DOHH2 (cell line): ENCODE data around the gene PCDHGA10.

Experiments used
- H3F3A ChIP-seq: fragments of 200-600 bp; sonication (generic), shearing (Covaris generic); 2 replicates; pipeline ENCODE4 v1.6.0; 2016; ENCODE audit warnings: antibody characterized with exemption, mild to moderate bottlenecking; ENCODE audit not compliant: control insufficient read depth, insufficient read depth
- H3K27ac ChIP-seq: fragments of 200-600 bp; sonication (generic); 2 replicates; pipeline ENCODE4 v1.5.1; 2014; ENCODE audit warnings: low read depth, mild to moderate bottlenecking, low read length, moderate library complexity
- H3K27me3 ChIP-seq: fragments of 200-600 bp; sonication (generic); 2 replicates; pipeline ENCODE4 v1.6.1; 2014; ENCODE audit warnings: mild to moderate bottlenecking, low read length, mixed read lengths; ENCODE audit not compliant: control insufficient read depth
- H3K36me3 ChIP-seq: fragments of 200-600 bp; sonication (generic); 2 replicates; pipeline ENCODE4 v1.6.1; 2014; ENCODE audit warnings: mild to moderate bottlenecking, low read length, moderate library complexity, mixed read lengths; ENCODE audit not compliant: control insufficient read depth
- H3K4me1 ChIP-seq: fragments of 200-600 bp; sonication (generic); 2 replicates; pipeline ENCODE4 v1.6.1; 2014; ENCODE audit warnings: mild to moderate bottlenecking, low read length, mixed read lengths; ENCODE audit not compliant: control insufficient read depth
- H3K4me2 ChIP-seq: fragments of 200-600 bp; sonication (generic); 2 replicates; pipeline ENCODE4 v1.6.0; 2014; ENCODE audit warnings: mild to moderate bottlenecking, low read length, moderate library complexity
- H3K4me3 ChIP-seq: fragments of 200-600 bp; sonication (generic); 2 replicates; pipeline ENCODE4 v1.5.1; 2014; ENCODE audit warnings: mild to moderate bottlenecking, low read length, mixed read lengths
- H3K79me2 ChIP-seq: fragments of 200-600 bp; sonication (generic); 2 replicates; pipeline ENCODE4 v1.6.1; 2014; ENCODE audit warnings: mild to moderate bottlenecking, low read length, mixed read lengths; ENCODE audit not compliant: control insufficient read depth
- H3K9me2 ChIP-seq: fragments of 200-600 bp; sonication (generic); replicated peaks from 2 replicates; pipeline ENCODE4 v1.6.1; 2014; ENCODE audit warnings: mild to moderate bottlenecking, low read length, mixed read lengths; ENCODE audit not compliant: control insufficient read depth
- H3K9me3 ChIP-seq: fragments of 200-600 bp; sonication (generic); 2 replicates; pipeline ENCODE4 v1.6.1; 2014; ENCODE audit warnings: antibody characterized with exemption, low read length, mixed read lengths; ENCODE audit not compliant: control insufficient read depth, insufficient read depth
- H4K20me1 ChIP-seq: fragments of 200-600 bp; sonication (generic); 2 replicates; pipeline ENCODE4 v1.6.0; 2014; ENCODE audit warnings: low read depth, mild to moderate bottlenecking, antibody characterized with exemption, low read length, moderate library complexity; ENCODE audit not compliant: control insufficient read depth, insufficient read depth
- EZH2phosphoT487 ChIP-seq: fragments of 200-600 bp; sonication (generic); IDR thresholded peaks from 2 replicates; pipeline ENCODE4 v1.6.1; 2017; ENCODE audit warnings: borderline replicate concordance, mild to moderate bottlenecking, antibody characterized with exemption, low read length, moderate library complexity, mixed read lengths
- TF ChIP-seq, protein P1 (sequence below): fragments of 200-600 bp; sonication (generic); IDR thresholded peaks from one replicate; pipeline ENCODE4 v1.5.1; 2014; ENCODE audit warnings: antibody characterized with exemption, mild to moderate bottlenecking, low read depth, low read length; ENCODE audit not compliant: poor library complexity, severe bottlenecking

Gene PCDHGA10

DNA sequence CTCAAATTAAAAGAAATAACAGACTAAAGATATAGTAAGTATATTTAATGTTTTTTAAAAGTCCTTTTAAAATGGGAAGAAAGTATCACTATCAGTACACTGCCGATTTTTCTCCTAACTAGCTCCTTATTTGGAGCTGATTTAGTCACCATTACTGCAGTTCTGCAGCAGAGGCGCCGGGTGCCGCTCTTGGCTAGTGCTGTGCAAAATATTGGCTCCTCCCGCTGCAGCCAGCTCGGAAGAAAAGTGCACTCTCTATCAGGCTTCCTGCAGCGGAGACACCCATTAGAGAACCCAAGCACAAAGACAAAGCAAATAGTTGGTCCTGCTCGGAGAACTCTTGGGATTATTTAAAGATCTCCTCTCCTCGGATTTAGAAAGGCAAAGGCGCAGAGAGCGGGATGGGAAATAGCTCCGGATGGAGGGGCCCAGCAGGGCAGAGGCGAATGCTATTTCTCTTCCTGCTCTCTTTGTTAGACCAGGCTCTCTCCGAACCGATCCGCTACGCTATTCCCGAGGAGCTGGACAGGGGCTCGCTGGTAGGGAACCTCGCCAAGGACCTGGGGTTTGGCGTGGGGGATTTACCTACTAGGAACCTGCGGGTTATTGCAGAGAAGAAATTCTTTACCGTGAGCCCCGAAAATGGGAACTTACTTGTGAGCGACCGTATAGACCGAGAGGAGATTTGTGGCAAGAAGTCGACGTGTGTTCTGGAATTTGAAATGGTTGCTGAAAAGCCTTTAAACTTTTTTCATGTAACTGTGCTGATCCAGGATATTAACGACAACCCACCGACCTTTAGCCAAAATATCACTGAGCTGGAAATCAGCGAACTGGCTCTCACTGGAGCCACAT lies 42.6 kb upstream of the PCDHGA10 start, which contains the start of gene PCDHGB3:
TSS of gene PCDHGB3 (plus strand) at position 249 of the 855 bp plus-strand sequence. CDS start at position 402, 153 bp downstream.
- Histone ChIP-seq H4K20me1 (no peaks in the 10 kb centered on the region), H3K4me2 (peak within 1 kb of the TSS; percentile 64), H3K27me3 (no peaks in the 10 kb centered on the region), H3K9me3 (peaks cover 59% of the 10 kb centered on the region), H3K4me1 (peaks cover 17% of the 10 kb centered on the region), H3K9me2 (no peaks in the 10 kb centered on the region), H3F3A (0 out of 2 replicates have a peak, but pooled peaks cover 3% of the 10 kb centered on the region), H3K36me3 (peaks cover 64% of the 10 kb centered on the region), H3K79me2 (peaks cover 37% of the 10 kb centered on the region), H3K4me3 (peak within 1 kb of the TSS; percentile 73), H3K27ac (no peak within 1 kb of the TSS; the same call in 1 of the 2 replicates)
- TF ChIP-seq EZH2phosphoT487, result no peak
- TF ChIP-seq, protein P1, sequence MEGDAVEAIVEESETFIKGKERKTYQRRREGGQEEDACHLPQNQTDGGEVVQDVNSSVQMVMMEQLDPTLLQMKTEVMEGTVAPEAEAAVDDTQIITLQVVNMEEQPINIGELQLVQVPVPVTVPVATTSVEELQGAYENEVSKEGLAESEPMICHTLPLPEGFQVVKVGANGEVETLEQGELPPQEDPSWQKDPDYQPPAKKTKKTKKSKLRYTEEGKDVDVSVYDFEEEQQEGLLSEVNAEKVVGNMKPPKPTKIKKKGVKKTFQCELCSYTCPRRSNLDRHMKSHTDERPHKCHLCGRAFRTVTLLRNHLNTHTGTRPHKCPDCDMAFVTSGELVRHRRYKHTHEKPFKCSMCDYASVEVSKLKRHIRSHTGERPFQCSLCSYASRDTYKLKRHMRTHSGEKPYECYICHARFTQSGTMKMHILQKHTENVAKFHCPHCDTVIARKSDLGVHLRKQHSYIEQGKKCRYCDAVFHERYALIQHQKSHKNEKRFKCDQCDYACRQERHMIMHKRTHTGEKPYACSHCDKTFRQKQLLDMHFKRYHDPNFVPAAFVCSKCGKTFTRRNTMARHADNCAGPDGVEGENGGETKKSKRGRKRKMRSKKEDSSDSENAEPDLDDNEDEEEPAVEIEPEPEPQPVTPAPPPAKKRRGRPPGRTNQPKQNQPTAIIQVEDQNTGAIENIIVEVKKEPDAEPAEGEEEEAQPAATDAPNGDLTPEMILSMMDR, result peak; percentile 72

DNA sequence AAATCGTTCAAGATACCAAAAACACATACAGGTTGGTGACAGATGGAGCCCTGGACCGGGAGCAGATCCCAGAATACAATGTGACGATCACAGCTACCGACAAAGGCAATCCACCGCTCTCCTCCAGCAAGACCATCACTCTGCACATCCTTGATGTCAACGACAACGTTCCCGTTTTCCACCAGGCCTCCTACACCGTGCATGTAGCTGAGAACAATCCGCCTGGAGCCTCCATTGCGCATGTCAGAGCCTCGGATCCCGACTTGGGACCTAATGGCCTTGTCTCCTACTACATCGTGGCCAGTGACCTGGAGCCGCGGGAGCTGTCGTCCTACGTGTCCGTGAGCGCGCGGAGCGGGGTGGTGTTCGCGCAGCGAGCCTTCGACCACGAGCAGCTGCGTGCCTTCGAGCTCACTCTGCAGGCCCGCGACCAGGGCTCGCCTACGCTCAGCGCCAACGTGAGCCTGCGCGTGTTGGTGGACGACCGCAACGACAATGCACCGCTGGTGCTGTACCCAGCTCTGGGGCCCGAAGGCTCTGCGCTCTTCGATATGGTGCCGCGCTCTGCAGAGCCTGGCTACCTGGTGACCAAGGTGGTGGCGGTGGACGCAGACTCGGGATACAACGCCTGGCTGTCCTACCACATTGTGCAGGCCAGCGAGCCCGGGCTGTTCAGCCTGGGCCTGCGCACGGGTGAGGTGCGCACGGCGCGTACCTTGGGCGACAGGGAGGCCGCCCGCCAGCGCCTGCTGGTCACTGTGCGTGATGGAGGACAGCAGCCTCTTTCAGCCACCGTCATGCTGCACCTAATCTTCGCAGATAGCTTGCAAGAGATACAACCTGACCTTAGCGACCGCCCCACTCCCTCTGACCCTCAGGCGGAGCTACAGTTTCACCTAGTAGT lies 41.0 kb upstream of the PCDHGA10 start:
- Histone ChIP-seq H3K79me2 (peaks cover 31% of the 10 kb centered on the region), H3K4me2 (no peak overlapping the region), H3K9me3 (peaks cover 55% of the 10 kb centered on the region), H3K27ac (no peak overlapping the region), H3K36me3 (peaks cover 53% of the 10 kb centered on the region), H3K27me3 (no peaks in the 10 kb centered on the region), H3K4me1 (peaks cover 17% of the 10 kb centered on the region), H3K4me3 (no peak overlapping the region), H4K20me1 (no peaks in the 10 kb centered on the region), H3F3A (0 out of 2 replicates have a peak, but pooled peaks cover 3% of the 10 kb centered on the region), H3K9me2 (no peaks in the 10 kb centered on the region)
- TF ChIP-seq EZH2phosphoT487, result no peak

DNA sequence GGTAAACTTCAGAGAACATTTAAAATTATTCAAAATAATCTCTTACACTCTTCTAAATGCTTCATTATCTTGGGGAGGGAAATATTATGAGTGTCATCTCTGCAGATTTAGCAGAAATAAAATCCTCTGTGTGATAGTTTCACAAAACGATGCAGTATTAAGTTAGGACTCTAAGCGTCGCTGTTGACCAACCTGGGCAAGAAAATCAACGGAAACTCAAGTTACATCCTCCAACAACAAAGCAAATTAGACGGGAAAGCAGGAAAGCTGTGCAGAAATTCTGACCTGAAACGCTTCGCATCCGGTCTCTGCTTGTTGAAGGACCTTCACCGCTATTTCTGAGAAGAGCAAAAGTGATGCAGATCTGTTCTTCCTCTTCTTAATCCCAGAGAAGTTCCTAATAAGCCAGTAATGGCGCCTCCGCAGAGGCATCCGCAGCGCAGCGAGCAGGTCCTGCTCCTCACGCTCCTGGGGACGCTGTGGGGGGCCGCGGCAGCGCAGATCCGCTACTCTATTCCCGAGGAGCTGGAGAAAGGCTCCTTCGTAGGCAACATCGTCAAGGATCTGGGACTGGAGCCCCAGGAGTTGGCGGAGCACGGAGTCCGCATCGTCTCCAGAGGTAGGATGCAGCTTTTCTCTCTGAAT lies 39.0 kb upstream of the PCDHGA10 start, which contains the start of gene PCDHGA6:
TSS of gene PCDHGA6 (plus strand) at position 219 of the 645 bp plus-strand sequence. CDS start at position 412, 193 bp downstream.
- H3K27me3 ChIP-seq, result no peaks in the 10 kb centered on the region
- H3K9me2 ChIP-seq, result no peaks in the 10 kb centered on the region
- H3K4me2 ChIP-seq, result no peak within 1 kb of the TSS
- H3K4me3 ChIP-seq, result no peak within 1 kb of the TSS
- H3K36me3 ChIP-seq, result peaks cover 62% of the 10 kb centered on the region
- H3F3A ChIP-seq, result no peaks in the 10 kb centered on the region
- peaks cover 60% of the 10 kb centered on the region for H3K9me3 ChIP-seq
- H3K27ac ChIP-seq, result no peak within 1 kb of the TSS
- H3K4me1 ChIP-seq, result peaks cover 16% of the 10 kb centered on the region
- peaks cover 31% of the 10 kb centered on the region for H3K79me2 ChIP-seq
- TF ChIP-seq EZH2phosphoT487, result no peak
- TF ChIP-seq, protein P1, result no peak
- H4K20me1 ChIP-seq, result no peaks in the 10 kb centered on the region
